ENCODE results near the gene PKMYT1.

- TF ChIP-seq CTCF (IDR thresholded peaks at IDR 0.05) (no peak), POLR2A (IDR thresholded peaks at IDR 0.05) (no peak)
Measured at GRCh38 chr16:2977440-2977839, 2.8 kb downstream of the PKMYT1 start.

Data from right lobe of liver (tissue), 4 donors.